Measurements from ENCODE around the gene PLPPR4.
"Not testable (repeated sequence)": the region's sequence is repeated elsewhere in the genome, so short reads cannot be mapped to it uniquely, and the experiment has no call there.

The PLPPR4 gene, protein sequence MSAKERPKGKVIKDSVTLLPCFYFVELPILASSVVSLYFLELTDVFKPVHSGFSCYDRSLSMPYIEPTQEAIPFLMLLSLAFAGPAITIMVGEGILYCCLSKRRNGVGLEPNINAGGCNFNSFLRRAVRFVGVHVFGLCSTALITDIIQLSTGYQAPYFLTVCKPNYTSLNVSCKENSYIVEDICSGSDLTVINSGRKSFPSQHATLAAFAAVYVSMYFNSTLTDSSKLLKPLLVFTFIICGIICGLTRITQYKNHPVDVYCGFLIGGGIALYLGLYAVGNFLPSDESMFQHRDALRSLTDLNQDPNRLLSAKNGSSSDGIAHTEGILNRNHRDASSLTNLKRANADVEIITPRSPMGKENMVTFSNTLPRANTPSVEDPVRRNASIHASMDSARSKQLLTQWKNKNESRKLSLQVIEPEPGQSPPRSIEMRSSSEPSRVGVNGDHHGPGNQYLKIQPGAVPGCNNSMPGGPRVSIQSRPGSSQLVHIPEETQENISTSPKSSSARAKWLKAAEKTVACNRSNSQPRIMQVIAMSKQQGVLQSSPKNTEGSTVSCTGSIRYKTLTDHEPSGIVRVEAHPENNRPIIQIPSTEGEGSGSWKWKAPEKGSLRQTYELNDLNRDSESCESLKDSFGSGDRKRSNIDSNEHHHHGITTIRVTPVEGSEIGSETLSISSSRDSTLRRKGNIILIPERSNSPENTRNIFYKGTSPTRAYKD

DNA sequence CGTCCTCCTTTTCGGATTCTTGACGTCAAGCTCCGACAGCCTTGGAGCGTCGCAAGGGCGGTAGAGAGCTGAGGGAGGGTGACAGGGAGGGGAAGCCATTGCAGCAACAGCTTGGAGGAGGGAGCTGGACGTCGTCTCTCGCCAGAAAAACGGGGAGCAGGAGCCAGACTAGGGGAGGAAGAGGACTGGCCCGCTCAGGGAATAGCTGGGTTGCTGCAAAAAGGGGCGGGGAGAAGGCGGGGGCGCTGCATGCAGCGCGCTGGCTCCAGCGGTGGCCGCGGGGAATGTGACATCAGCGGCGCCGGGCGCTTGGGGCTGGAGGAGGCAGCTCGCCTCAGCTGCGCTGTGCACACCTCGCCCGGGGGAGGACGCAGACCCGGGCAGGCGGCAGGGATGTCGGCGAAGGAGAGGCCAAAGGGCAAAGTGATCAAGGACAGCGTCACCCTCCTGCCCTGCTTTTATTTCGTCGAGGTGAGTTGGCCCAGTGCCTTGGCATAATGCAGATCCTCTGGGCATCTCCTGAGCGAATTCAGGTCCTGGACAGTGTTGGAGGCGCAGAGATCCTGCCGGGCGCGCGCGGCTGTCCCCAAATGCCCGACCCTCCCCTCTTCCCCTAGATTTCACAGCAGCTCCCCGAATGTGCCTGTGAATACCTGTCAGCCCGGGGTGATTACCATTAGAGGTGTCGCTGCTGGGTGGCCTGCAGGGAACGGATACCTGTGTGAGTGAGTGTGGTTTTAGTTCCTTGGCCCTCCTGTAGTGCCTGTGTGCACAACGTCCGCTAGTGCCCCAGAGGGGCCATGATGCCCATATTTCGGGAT is at the start of gene PLPPR4:
PLPPR4 (plus strand) TSS at position 292 of the 821 bp plus-strand sequence; CDS start at position 394, 102 bp downstream.
- no peak for DNase-seq (ENCODE audit: low read depth, low spot score)

DNA sequence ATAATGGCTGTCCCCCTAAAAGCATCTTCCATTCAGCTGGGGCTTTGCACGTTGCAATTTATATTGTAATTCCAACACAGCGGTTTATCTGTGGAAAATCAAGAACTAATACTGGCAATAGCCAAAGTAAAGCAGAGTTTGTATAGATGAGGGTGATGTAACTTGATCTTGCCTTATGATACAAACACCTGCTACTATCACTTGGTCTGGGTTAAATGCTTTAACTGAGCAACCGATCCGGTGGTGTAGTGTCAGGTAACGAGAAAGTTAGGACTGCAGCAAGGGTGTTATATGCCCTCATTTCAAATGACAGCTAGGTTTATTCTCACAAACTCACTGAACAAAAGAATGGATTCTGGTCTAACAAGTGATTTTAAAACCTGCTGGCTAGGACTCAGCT is 47.3 kb upstream of the PLPPR4 start:
- DNase-seq (ENCODE audit: low read depth, low spot score): no peak

DNA sequence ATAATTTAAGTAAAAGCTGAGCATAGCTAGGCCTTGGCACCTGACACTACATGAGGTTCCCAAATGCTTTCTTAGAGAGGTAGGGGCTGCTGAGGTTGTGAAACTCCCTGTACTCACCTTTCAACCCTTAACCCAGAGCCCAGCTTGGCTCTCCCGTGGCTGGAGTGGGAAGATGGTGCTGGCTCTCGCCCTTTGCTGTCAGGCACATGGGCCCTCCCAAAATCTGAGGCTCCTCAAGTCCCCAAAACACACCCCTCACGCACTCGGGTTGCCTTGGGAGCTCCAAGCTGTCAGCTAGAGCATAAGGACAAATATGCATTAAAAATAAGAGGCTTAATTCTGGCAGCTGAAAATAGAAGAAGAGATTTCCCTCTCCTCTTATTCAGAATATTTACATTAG is 46.7 kb upstream of the PLPPR4 start:
- DNase-seq (ENCODE audit: low read depth, low spot score): no peak

DNA sequence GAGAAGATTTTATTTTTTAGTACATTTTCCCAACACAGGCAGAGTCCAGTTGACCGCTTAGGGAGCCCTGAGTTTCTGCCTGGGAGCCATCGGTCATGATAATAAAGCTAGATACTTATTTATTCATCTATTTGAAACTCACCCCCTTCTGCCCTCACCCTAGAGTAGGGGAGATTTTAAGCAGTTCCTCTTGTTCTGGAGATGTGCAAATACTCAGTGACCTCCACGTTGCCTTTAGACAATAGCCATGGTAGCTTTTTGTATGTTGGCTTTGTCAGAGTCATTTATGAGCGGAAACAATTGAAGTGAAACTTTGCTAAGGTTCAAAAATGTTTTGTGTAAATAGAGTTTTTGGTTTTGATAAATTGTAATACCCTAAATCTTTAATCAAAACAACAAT is 45.7 kb upstream of the PLPPR4 start:
- DNase-seq (ENCODE audit: low read depth, low spot score): no peak

DNA sequence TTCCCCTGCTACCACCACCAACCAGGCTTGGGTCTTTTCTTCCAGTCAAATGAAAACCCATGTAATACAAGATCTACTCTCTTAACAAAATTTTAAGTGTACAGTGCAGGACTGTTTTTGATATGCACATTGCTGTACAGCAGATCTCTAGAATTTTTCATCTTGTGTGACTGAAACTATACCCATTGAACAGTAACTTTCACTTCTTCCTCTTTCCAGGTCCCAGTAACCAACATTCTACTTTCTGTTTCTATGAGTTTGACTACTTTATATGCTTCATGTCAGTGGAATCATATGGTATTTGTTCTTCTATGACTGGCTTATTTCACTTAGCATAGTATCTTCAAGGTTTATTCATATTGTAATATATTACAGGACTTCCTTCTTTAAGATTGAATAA is 45.3 kb upstream of the PLPPR4 start:
- no peak for DNase-seq (ENCODE audit: low read depth, low spot score)

DNA sequence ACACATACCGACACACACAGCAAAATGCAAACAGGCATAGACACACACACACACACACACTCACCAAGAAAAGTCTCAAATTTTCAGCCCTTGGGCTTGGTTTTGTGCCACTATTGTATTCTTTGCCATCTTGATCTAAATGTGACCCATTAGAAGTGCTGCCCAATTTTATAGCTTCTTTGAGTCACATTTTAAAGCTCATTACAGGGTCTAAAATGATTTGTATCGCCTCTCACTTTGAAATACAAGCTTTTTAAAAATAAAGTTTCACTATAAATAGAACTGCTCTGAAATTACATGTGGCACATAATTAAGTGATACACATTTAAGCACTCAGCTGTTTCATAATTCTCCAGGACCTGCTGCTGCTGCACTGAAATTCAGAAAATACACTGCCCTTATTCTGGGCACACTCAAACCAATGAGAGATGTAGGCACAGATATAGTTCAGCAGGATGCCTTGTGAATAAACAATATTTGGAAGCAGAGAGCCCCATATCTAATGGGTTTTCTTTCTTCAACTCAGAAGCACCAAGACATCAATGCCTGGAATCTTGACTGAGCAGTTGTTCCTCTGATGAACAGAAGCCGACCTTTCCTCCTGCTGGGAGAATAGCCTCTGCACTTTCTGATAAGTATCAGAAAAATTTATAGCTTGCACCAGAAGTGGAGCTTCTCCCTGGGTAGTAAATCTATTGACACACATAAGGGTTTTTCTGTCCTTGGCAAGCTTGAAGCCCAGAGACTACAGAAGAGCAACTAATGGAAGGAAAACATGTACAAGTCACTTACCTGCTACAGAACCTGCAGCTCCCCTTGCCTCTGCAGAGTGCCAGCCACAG is 37.0 kb upstream of the PLPPR4 start:
- DNase-seq (ENCODE audit: low read depth, low spot score): no peak

DNA sequence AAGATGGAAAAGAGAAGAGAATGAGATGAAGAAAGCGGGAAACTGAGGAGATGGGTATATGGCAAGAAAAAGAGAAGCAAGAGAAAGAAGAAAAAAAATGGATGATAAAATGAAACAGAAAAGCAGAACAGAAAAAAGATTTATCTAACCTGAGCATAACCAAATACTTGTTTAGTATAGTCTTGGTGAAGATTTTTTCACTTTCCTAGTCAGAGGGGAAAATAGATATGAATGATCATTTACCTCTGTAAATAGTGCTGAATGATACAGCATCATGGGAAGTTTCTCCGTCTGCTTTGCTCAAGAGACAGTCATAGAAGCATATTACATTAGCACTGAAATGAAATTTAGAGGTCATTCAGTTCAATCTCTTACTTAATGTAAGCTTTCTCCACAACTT is 36.1 kb upstream of the PLPPR4 start:
- no peak for DNase-seq (ENCODE audit: low read depth, low spot score)

DNA sequence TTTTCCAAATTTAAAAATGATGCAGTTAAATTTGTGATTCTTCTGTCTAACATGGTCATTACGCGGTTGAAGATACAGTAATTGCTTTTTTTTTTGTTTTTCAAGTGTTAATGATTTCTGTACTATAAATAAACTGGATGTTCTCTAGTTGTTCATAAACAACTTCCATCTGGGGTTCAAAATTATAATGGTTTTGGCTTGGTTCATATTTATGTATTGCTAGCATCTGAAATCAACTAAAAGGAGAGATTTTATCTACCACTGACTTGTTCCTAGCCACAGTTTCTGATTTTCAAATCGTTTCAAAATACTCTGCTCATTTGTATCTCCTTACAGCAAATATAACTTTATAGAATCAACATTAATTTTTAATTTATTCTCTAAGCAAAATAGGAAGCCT is 35.2 kb upstream of the PLPPR4 start:
- no peak for DNase-seq (ENCODE audit: low read depth, low spot score)

DNA sequence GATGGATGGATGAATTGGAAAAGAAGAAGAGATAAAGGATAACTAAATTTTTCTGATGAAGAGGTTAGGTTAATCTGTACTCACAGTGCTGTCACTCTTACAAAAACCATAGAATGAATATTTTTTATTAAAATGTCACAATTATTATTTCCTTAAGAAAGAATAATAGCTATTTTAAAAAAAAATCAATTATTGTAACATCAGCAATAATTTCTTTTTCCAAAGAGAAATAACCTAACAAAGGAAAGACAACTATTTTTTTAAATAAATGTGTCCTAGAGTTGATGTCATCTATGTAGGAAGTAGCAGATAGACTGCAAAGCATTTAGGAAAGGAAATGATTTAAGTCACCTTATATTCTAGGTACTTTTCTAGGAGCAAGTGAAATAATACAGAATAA is 33.6 kb upstream of the PLPPR4 start:
- DNase-seq (ENCODE audit: low read depth, low spot score): no peak

DNA sequence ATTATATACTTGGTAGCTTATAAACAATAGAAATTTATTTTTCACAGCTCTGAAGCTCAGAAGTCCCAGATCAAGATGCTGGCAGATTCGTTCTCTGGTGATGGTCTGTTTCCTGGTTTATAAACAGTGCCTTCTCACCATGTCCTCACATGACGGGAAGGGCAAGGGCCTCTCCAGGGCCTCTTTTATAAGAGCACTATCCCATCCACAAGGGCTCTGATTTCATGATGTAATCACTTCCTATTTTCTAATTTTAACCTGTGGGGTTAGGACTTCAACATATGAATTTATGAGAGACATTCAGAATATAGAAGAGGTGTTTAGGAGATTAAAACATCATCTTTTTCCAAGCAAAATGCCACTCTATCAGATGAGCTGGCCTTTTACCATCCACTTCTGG is 32.1 kb upstream of the PLPPR4 start:
- DNase-seq (ENCODE audit: low read depth, low spot score): no peak

DNA sequence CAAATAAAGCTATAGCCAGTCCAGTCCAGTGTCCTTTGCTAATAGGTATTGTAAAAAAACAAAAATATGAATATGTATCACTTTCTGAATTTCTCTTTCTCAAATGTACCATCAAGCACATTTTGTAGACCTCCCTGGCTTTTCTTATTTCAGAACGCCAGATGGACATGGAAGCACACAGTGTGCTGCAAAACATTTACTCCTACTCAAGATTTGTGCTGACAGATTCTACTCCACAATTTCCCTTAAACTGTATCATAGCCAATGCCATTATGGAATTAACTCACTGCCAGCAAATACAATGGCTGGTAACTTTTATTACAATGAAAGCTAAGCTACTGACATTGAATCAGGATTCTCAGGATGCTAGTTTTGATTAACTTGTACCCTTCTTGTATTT is 30.8 kb upstream of the PLPPR4 start:
- DNase-seq (ENCODE audit: low read depth, low spot score): no peak

DNA sequence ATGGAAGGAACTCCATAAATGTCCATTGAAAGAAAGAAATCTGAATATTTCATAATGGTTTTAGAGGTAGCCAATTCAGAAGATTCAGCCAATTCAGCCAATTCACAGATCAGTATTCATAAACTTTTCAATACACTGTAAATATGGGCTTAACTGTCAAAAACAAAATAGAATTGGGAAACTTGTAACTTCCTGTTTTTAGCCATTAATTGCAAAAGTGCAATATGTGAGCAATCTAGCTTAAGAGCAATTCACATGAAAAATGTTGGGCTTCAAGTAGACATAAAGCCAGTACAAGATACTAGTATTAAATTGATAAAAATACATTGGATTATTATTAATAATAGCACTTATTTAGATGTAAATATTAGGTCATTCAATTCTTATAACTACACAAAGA is 27.5 kb upstream of the PLPPR4 start:
- no peak for DNase-seq (ENCODE audit: low read depth, low spot score)

DNA sequence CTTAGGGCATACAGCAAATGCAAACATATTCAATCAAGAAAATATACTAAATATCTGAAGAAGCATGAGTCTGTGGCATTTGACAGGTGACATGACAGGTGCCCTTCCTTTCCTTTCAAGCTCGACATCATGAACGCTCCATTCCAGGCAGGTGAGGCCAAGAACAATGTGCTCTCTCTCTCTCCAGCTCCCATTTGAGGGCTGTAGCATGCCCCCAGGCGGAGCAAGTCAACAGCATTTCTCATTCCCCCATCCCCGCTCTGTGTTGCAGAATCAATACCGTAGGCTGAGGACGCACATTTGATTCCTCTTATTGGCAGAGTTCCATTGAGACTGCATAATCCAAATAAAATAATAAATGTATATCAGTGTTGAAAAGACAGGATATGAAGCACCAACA is 24.6 kb upstream of the PLPPR4 start:
- DNase-seq (ENCODE audit: low read depth, low spot score): no peak

DNA sequence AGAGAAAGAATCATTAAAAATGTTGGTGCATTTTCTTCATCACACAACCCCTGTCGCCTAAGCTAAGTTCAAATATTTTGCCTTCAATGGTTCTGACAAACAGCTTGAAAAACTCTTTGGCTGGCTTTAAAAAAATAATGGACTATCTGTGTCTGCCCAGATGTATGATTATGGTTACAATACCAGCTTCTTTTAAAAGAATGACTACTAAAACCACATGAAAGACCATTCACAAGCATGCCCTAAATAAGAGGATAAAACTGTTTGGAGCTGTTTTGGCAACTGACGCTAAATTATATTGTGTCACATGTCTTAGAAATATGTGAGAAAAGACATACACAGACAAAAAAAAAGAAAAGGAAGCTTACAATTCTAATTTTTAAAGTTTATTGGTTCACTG is 23.7 kb upstream of the PLPPR4 start:
- no peak for DNase-seq (ENCODE audit: low read depth, low spot score)

DNA sequence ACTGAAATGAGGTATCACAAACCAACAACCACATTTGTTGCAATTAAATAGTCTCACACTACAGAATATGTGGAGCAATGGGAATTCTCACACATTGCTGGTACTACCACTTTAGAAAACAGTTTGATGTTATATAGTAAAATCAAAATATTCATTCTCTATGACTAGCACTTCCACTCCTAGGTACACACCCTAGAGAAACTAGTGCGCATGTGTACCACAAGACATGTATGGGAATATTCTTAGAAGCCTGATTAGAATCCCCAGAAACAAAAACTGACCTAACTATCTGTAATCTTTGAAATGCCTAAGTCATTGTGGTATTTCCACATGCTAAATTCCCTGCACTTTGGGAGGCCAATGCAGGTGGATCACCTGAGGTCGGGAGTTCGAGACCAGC is 18.1 kb upstream of the PLPPR4 start:
- no peak for DNase-seq (ENCODE audit: low read depth, low spot score)

DNA sequence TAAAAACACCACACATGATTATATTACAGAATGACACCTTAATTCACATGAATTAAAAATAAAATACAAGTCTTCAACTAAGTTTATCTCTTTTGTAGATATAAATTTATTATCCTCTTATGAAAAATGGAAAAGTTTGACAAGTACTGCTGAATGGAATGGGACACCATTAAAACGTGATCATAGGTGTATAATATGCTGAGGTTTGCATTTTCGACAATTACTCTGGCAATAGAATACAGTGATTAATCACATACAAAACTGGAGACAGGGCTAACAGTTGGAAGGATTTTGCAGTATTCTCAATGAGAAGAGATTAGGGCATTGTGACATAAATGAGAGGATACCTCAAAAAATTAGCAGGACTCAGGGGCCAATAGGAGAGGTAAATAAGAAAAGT is 17.1 kb upstream of the PLPPR4 start:
- no peak for DNase-seq (ENCODE audit: low read depth, low spot score)

DNA sequence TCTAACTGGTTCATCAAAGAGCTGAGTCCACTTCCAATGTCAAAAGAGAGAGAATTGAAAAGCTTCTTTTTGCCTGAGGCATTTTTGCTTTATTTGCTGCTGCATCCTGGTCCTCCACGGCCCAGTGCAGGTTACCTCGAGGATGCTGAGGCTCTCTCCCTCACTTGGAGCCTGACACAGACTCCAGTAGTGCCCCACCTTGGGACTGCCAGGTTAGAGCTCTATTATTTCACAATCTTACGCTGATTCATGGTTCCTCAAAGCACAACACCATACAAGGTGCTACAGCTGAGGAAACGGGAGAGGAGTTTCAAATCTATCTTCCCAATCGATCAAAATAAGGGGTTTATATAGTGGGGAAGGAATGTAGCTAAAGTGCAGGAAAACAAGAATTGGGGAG is 13.6 kb upstream of the PLPPR4 start:
- DNase-seq (ENCODE audit: low read depth, low spot score): no peak

DNA sequence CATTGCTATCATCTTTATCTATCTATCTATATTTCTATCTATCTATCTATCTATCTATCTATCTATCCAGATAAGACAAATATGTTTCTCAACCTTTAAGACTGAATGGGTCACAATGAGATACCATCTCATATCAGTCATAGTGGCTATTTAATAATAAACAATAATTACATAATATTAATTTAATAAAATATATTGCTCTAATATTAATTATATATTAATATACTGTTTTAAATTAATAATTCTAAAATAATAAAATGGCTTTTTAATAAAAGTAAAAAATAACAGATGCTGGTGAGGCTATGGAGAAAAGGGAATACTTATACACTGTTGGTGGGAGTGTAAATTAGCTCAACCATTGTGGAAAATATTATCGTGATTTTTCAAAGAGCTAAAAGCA is 13.0 kb upstream of the PLPPR4 start:
- no peak for DNase-seq (ENCODE audit: low read depth, low spot score)

DNA sequence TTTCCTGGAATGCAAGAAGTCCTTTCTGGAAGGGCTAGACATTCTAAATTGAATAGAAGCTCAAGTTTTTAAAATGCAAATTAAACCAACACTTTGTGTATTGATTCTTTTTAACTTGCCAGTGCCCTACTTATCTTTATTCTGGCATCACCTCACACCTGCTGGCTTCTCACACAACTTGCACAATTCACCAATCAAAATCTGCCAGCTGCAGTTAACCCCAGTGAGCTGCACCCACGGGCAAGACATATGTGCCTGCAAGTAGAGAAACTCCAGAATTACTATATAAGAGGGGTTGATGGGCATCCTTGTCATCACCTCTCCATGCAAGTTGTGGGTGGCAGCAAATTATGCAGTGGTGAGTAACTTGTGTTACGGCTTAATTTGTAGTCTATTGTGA is 11.7 kb upstream of the PLPPR4 start:
- no peak for DNase-seq (ENCODE audit: low read depth, low spot score)

DNA sequence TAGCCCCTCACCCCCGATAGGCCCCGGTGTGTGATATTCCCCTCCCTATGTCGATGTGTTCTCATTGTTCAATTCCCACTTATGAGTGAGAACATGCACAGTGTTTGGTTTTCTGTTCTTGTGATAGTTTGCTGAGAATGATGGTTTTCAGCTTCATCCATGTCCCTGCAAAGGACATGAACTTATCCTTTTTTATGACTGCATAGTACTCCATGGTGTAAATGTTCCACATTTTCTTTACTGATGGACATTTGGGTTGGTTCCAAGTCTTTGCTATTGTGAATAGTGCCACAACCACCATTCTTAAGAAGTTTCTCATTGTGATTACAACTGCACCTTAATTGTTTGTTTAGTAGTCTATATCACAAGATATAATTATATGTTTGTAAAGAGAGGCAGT is 3.9 kb upstream of the PLPPR4 start:
- DNase-seq (ENCODE audit: low read depth, low spot score): not testable (repeated sequence)

DNA sequence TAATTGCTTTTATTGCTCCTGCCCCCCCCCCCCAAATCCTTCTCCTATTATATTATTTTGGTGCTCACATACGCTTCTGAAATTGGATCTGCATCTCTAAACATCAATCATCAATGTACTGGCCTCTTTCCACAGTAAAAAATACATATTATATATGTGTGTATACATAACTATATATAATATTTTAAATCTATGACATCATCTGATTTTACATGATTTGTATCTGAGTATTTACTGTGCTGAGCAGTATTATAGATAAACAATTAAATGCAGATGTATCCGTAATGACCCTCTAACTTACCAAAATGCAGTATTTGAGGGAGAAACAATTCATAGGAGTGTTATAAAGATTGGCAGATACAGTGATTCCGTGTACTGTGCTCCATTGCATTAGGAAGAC is 832 bp downstream of the PLPPR4 start:
- no peak for DNase-seq (ENCODE audit: low read depth, low spot score)

DNA sequence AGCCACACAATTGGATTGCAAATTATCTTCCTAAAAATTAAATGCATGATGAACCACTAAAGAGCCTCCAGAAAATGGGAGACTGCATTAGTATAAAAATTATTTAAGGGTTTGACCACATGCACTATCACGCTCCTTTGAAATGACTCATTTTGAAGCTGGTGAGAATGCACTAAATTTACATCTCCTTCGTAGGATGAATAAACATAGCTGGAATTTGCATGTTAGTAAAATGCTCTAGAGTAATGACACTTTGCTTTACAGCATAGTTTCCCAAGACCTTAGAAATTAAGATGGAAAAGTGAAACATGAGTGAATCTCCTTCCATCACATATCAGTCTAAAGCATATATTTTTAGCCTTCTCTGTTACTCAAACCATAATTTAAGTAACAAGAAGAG is 2.4 kb downstream of the PLPPR4 start:
- DNase-seq (ENCODE audit: low read depth, low spot score): no peak
